ENCODE results near the gene KRT72. TPM values are rescaled to one million over a fixed set of nuclear protein-coding genes. Genes with fewer than 3 reads are reported as not detected.

KRT72 gene
- total RNA-seq, 1 experiment from 2014 or later, result not detected

DNA sequence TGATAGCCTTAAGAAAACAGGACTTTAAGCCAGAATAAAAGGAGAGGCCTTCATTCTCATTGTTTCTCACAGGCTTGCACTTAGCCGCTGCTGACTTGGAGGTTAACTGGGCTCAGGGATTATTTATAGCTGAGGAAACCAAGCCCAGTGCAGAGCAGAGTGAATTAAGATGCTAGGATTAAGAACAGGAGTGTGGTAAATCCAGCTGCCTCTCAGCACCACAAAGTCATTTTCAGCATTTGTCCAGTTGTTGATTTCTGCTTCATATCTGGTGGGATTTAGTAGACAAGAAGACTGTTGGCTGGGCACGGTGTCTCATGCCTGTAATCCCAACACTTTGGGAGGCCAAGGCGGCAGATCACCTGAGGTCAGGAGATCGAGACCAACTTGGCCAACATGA is 31.4 kb upstream of the KRT72 start:
- Histone ChIP-seq H3K27me3 (ENCODE audit: insufficient read depth, low read depth) (no peaks in the 10 kb centered on the region), H3K36me3 (ENCODE audit: low read depth) (no peaks in the 10 kb centered on the region), H2AFZ (no peak overlapping the region), H3F3A (ENCODE audit: insufficient read depth, low read depth) (no peaks in the 10 kb centered on the region), H3K4me2 (no peak overlapping the region), H3K9me3 (ENCODE audit: insufficient read depth, low read depth) (no peaks in the 10 kb centered on the region), H3K27ac (no peak overlapping the region), H3K4me3 (no peak overlapping the region), H3K79me2 (ENCODE audit: low read depth) (no peaks in the 10 kb centered on the region), H3K4me1 (replicated peaks; ENCODE audit: insufficient read depth) (no peaks in the 10 kb centered on the region), H3K9me2 (ENCODE audit: insufficient read depth) (no peaks in the 10 kb centered on the region), H4K20me1 (ENCODE audit: insufficient read depth) (no peaks in the 10 kb centered on the region)
- POLR2A ChIA-PET (ENCODE audit: unreplicated experiment), result no interaction called here
- intact Hi-C loops (cut with micrococcal nuclease; ENCODE audit: unreplicated experiment), result no loop called here
- CTCF ChIA-PET, result no interaction called here
- no peak for DNase-seq
- no peak for TF ChIP-seq EZH2 (IDR thresholded peaks at IDR 0.05; ENCODE audit: low read depth)
- TF ChIP-seq, protein P1, sequence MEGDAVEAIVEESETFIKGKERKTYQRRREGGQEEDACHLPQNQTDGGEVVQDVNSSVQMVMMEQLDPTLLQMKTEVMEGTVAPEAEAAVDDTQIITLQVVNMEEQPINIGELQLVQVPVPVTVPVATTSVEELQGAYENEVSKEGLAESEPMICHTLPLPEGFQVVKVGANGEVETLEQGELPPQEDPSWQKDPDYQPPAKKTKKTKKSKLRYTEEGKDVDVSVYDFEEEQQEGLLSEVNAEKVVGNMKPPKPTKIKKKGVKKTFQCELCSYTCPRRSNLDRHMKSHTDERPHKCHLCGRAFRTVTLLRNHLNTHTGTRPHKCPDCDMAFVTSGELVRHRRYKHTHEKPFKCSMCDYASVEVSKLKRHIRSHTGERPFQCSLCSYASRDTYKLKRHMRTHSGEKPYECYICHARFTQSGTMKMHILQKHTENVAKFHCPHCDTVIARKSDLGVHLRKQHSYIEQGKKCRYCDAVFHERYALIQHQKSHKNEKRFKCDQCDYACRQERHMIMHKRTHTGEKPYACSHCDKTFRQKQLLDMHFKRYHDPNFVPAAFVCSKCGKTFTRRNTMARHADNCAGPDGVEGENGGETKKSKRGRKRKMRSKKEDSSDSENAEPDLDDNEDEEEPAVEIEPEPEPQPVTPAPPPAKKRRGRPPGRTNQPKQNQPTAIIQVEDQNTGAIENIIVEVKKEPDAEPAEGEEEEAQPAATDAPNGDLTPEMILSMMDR (conservative IDR thresholded peaks at IDR 0.05), result no peak
- no TSS peak for BruUV-seq (replicated peaks)

DNA sequence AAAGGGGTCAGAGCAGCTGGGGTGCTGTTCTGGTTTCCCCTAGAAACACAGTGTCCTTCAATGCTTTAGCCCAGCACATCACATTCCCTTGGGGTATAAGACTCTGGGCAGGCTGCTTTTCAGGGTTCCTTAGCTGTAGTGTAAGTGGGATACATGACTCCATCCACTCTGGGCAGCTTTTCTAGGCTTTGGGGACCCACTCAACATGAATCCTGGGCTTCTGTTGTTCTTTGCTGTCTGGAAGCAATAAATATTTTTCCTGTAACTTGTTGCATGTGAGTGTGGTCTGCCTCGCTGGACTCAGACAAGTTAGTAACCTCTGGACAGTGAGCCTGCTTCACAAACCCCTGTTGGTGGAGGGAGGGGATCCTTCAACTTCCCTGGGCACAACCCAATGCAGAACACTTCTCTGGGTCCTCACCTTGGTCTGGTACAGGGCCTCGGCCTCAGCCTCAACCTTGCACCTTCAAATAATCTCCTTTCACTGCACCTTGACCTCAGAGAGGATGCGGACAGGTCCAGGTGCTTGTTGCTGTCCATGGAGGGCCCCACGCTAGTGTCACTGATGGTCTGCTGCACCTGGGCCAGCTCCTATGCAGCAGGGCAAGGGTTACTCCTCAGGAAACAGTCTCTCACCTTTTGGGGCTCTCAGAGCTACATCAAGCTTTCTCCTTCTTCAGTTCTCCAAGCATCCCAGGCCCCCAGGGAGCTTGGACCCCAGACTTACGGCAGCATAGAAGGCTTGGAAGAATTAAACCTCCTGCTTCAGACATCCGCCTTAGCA is 30.6 kb upstream of the KRT72 start:
- Histone ChIP-seq H2AFZ (no peak overlapping the region), H3K36me3 (ENCODE audit: low read depth) (no peaks in the 10 kb centered on the region), H3K9me2 (ENCODE audit: insufficient read depth) (no peaks in the 10 kb centered on the region), H3K4me1 (replicated peaks; ENCODE audit: insufficient read depth) (no peaks in the 10 kb centered on the region; the same call in 1 of the 2 replicates), H3K27me3 (ENCODE audit: insufficient read depth, low read depth) (no peaks in the 10 kb centered on the region), H3K9me3 (ENCODE audit: insufficient read depth, low read depth) (no peaks in the 10 kb centered on the region), H3K27ac (no peak overlapping the region), H3F3A (ENCODE audit: insufficient read depth, low read depth) (no peaks in the 10 kb centered on the region), H3K4me2 (no peak overlapping the region), H3K4me3 (no peak overlapping the region), H3K79me2 (ENCODE audit: low read depth) (no peaks in the 10 kb centered on the region), H4K20me1 (ENCODE audit: insufficient read depth) (no peaks in the 10 kb centered on the region)
- ChIA-PET POLR2A (ENCODE audit: unreplicated experiment) (no interaction called here), CTCF (no interaction called here)
- no TSS peak for BruUV-seq (replicated peaks)
- DNase-seq, result no peak
- intact Hi-C loops (cut with micrococcal nuclease; ENCODE audit: unreplicated experiment), result no loop called here
- TF ChIP-seq, protein P1 (conservative IDR thresholded peaks at IDR 0.05), result no peak
- TF ChIP-seq EZH2 (IDR thresholded peaks at IDR 0.05; ENCODE audit: low read depth), result no peak

DNA sequence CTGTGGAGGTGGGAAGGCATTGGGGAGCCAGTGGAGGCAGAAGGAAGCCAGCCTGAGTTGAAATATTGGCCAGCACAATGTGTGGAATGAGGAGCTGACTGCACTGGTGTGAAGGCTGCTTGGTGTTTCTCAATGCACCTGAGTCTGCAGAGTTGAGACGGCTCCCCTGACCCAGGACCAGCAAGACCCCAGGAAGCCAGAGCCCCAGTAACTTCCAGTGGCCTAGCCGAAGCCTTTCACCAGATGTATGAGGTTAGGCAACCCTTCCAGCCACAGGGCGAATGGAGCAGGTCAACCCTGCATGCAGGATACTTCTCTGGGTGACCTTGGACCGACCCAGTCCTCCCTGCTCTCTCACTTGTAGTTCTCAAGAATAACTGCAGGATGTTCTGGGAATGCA is 30.0 kb upstream of the KRT72 start:
- BruUV-seq (replicated peaks), result no TSS peak
- Histone ChIP-seq H3K36me3 (ENCODE audit: low read depth) (no peaks in the 10 kb centered on the region), H3K9me2 (ENCODE audit: insufficient read depth) (no peaks in the 10 kb centered on the region), H3K4me2 (no peak overlapping the region), H3F3A (ENCODE audit: insufficient read depth, low read depth) (no peaks in the 10 kb centered on the region), H3K4me3 (no peak overlapping the region), H3K4me1 (replicated peaks; ENCODE audit: insufficient read depth) (no peaks in the 10 kb centered on the region; the same call in 1 of the 2 replicates), H3K9me3 (ENCODE audit: insufficient read depth, low read depth) (no peaks in the 10 kb centered on the region), H3K27me3 (ENCODE audit: insufficient read depth, low read depth) (no peaks in the 10 kb centered on the region), H3K79me2 (ENCODE audit: low read depth) (no peaks in the 10 kb centered on the region), H3K27ac (no peak overlapping the region), H2AFZ (no peak overlapping the region), H4K20me1 (ENCODE audit: insufficient read depth) (no peaks in the 10 kb centered on the region)
- no peak for DNase-seq
- no peak for TF ChIP-seq EZH2 (IDR thresholded peaks at IDR 0.05; ENCODE audit: low read depth)
- TF ChIP-seq, protein P1 (conservative IDR thresholded peaks at IDR 0.05), result no peak
- CTCF ChIA-PET, result no interaction called here
- POLR2A ChIA-PET (ENCODE audit: unreplicated experiment), result no interaction called here
- intact Hi-C loops (cut with micrococcal nuclease; ENCODE audit: unreplicated experiment), result no loop called here

All from PC-9 (cell line).